GM12878 (cell line): ENCODE results near the gene KLF9. TPM values are rescaled to one million over a fixed set of nuclear protein-coding genes. Genes with fewer than 3 reads are reported as not detected.

Experiments
- ATAC-seq: fragments of 200-7000 bp; cut with Tn5 transposase; 3 replicates; pipeline ENCODE4 v1.9.1; 2020; ENCODE audit warnings: mild to moderate bottlenecking, moderate library complexity
- BruUV-seq: library from RNA; stranded (reverse); fragments of 400-500 nt; replicated peaks from 2 replicates; lab custom pipeline; 2021; lab: Mats Ljungman, UMichigan
- CTCF ChIA-PET: fragments of 300-600 bp; sonication (Branson Sonifier 250); formaldehyde crosslinking; extraction: SDS; loops from one replicate; lab custom pipeline; 2021; ENCODE audit warnings: inconsistent platforms; lab: Yijun Ruan, JAX
- POLR2A ChIA-PET: fragments of 350-600 bp; formaldehyde crosslinking; extraction: SDS; loops from one replicate; lab custom pipeline; 2021; ENCODE audit warnings: inconsistent platforms; lab: Charles Lee
- RAD21 ChIA-PET: fragments of 300-600 bp; sonication (Branson Sonifier 250); formaldehyde crosslinking; loops from one replicate; lab custom pipeline; 2023; ENCODE audit warnings: antibody characterized with exemption; ENCODE audit not compliant: unreplicated experiment; lab: Charles Lee
- SMC1A ChIA-PET: fragments of 300-600 bp; sonication (Branson Sonifier 250); formaldehyde crosslinking; loops from one replicate; lab custom pipeline; 2023; ENCODE audit not compliant: unreplicated experiment, uncharacterized antibody; lab: Charles Lee
- DNase-seq: peaks from one replicate; pipeline ENCODE4 v3.0.0-alpha.2; 2011; ENCODE audit warnings: low read depth, low spot score
- FAIRE-seq: peaks from 3 replicates; lab custom pipeline; 2011; peaks lifted over from hg19 to GRCh38; lab: Jason Lieb, UNC
- H2AFZ ChIP-seq: 2 replicates; pipeline ENCODE4 v1.6.0; 2011; ENCODE audit warnings: low read depth, low read length, control low read depth; ENCODE audit not compliant: control insufficient read depth
- H3K27ac ChIP-seq: 2 replicates; pipeline ENCODE4 v1.5.1; 2011; ENCODE audit warnings: control low read depth; ENCODE audit not compliant: control insufficient read depth, insufficient read depth
- H3K27me3 ChIP-seq, 2 experiments: replicated peaks in 1 of 2; 2 replicates each; pipeline versions ENCODE4 v1.6.0 to v1.6.1; 2011; ENCODE audit warnings: low read length in 1 of 2; ENCODE audit not compliant: control insufficient read depth in 2 of 2, insufficient read depth in 2 of 2
- H3K36me3 ChIP-seq, 2 experiments: 2 replicates each; pipeline ENCODE4 v1.5.1; 2011; ENCODE audit warnings: low read length in 1 of 2; ENCODE audit not compliant: control insufficient read depth in 2 of 2, insufficient read depth in 2 of 2
- H3K4me1 ChIP-seq: 2 replicates; pipeline ENCODE4 v1.6.1; 2011; ENCODE audit warnings: mild to moderate bottlenecking, low read length, moderate library complexity, mixed read lengths; ENCODE audit not compliant: control insufficient read depth, insufficient read depth
- H3K4me2 ChIP-seq: 2 replicates; pipeline ENCODE4 v1.6.0; 2011; ENCODE audit warnings: control low read depth; ENCODE audit not compliant: control insufficient read depth, insufficient read depth
- H3K4me3 ChIP-seq: fragments of 200-600 bp; sonication (generic); 2 replicates; pipeline ENCODE4 v1.5.1; 2016
- H3K79me2 ChIP-seq: 2 replicates; pipeline ENCODE4 v1.6.0; 2011; ENCODE audit warnings: low read length; ENCODE audit not compliant: control insufficient read depth, insufficient read depth
- H3K9ac ChIP-seq: 2 replicates; pipeline ENCODE4 v1.8.0; 2011; ENCODE audit warnings: low read length, control low read depth, mixed read lengths; ENCODE audit not compliant: control insufficient read depth, insufficient read depth
- H3K9me3 ChIP-seq: replicated peaks from 3 replicates; pipeline ENCODE4 v1.5.1; 2011; ENCODE audit warnings: mild to moderate bottlenecking, low read length; ENCODE audit not compliant: control insufficient read depth, insufficient read depth
- H4K20me1 ChIP-seq: 2 replicates; pipeline ENCODE4 v1.6.0; 2011; ENCODE audit not compliant: control insufficient read depth, insufficient read depth
- PAX5 ChIP-seq: IDR thresholded peaks from 2 replicates; pipeline ENCODE4 v1.6.1; 2011; ENCODE audit warnings: low read depth, low read length, borderline replicate concordance
- SPI1 ChIP-seq: IDR thresholded peaks from 2 replicates; pipeline ENCODE4 v1.6.1; 2011; ENCODE audit warnings: low read depth, mild to moderate bottlenecking, low read length, moderate library complexity, borderline replicate concordance; ENCODE audit not compliant: insufficient read depth
- TCF7 ChIP-seq: IDR thresholded peaks from 2 replicates; pipeline ENCODE4 v1.6.1; 2014; ENCODE audit warnings: antibody characterized with exemption, borderline replicate concordance
- WGBS: methylation state at CpG from one replicate; pipeline ENCODE4 v1.1.6; 2016; ENCODE audit warnings: low lambda C conversion rate; ENCODE audit not compliant: insufficient replicate concordance, insufficient coverage; ENCODE audit errors: missing lambda C conversion rate; 5-methylcytosine and 5-hydroxymethylcytosine counted together
- in situ Hi-C: fragments of 300-500 bp; cut with MboI; formaldehyde crosslinking; loops from 9 replicates; pipeline ENCODE4 v1.14.3; 2018; ENCODE audit warnings: mixed read lengths
- intact Hi-C: fragments of 100-400 bp; cut with micrococcal nuclease; formaldehyde crosslinking; loops from one replicate; pipeline ENCODE4 v1.14.2; 2022; ENCODE audit not compliant: unreplicated experiment
- polyA plus RNA-seq, 11 experiments: library from polyadenylated mRNA; depleted of rRNA in 4 of 11; unstranded in 6 of 11; stranded (reverse) in 5 of 11; fragments of >200 nt; fragmentation: Nextera tagmentation in 4 of 11; fragmentation: Illumina TruSeq in 1 of 11; extraction: Ambion mirVana in 4 of 11; extraction: Trizol in 1 of 11; gene quantifications; 1 replicate in 1 of 11; 2 replicates in 10 of 11; pipeline versions ENCODE4 v1.2.1 to v1.2.3, GENCODE V29; 2011 to 2016; ENCODE audit warnings: inconsistent platforms in 2 of 11, missing spikeins in 2 of 11, low read depth in 1 of 11
- total RNA-seq, 4 experiments: library from RNA; depleted of rRNA in 3 of 4; stranded (reverse); fragments of >200 nt in 3 of 4; fragmentation: Illumina TruSeq in 1 of 4; extraction: Trizol in 1 of 4; gene quantifications; 2 replicates each; pipeline versions ENCODE4 v1.2.1 to v1.2.3, GENCODE V29; 2013 to 2021

KLF9 gene
- total and polyA plus RNA-seq, 10 of the 15 experiments (the other 5 are each of a cell fraction or from before 2014, with no cell fraction given) = 0.09 to 0.96 (median 0.83) TPM

GRCh38 chr9:70410368-70410767 is 4.1 kb downstream of the KLF9 start:
- no peaks in the 10 kb centered on the region for H3K36me3 ChIP-seq
- H3K4me3 ChIP-seq = no peak overlapping the region
- peak overlapping the region; percentile 100 for H3K4me2 ChIP-seq
- H4K20me1 ChIP-seq = no peaks in the 10 kb centered on the region
- H3K27ac ChIP-seq = no peak overlapping the region
- ChIA-PET RAD21 (interaction anchor here (0.8 to 2.2 kb wide), 7 partner anchors 8 to 192 kb away, joined by 3 to 8 read pairs (median 4); no protein-coding TSS in a partner anchor), CTCF (interaction anchor here (0.7 to 1.6 kb wide), 9 partner anchors 8 to 192 kb away, joined by 3 to 9 read pairs (median 4); no protein-coding TSS in a partner anchor), POLR2A (interaction anchor here (0.8 to 2.2 kb wide), 5 partner anchors 8 to 150 kb away, joined by 3 to 9 read pairs (median 4); no protein-coding TSS in a partner anchor), SMC1A (interaction anchor here (0.9 to 1.9 kb wide), 7 partner anchors 8 to 192 kb away, joined by 3 to 10 read pairs (median 4); no protein-coding TSS in a partner anchor)
- no peak for ATAC-seq
- no peaks in the 10 kb centered on the region for H3K9me3 ChIP-seq
- in situ Hi-C loops (loop anchor here (25.0 kb wide), 2 partner anchors 1502 to 1773 kb away; partner anchors contain the start of genes ABHD17B and C9orf85), intact Hi-C loops (loop anchor here (5.0 kb wide), 4 partner anchors 68 to 192 kb away; no protein-coding TSS in a partner anchor)
- no peak for DNase-seq
- FAIRE-seq = no peak
- H3K27me3 ChIP-seq = no peaks in the 10 kb centered on the region
- peaks cover 24% of the 10 kb centered on the region for H3K4me1 ChIP-seq
- H2AFZ ChIP-seq = no peak overlapping the region
- H3K79me2 ChIP-seq = 0 out of 2 replicates have a peak, but pooled peaks cover 2% of the 10 kb centered on the region
- BruUV-seq = no TSS peak
- peak overlapping the region; percentile 7; the same call in 1 of the 2 replicates for H3K9ac ChIP-seq
- no peak for TF ChIP-seq PAX5
- TF ChIP-seq SPI1 = peak; percentile 34; the same call in 1 of the 2 replicates
- TF ChIP-seq, all 136 proteins: peak for 1
- 0% methylated on average over 1 of the region's 1 CpG for WGBS

- POLR2A ChIA-PET = interaction anchor here (0.8 to 1.4 kb wide), 4 partner anchors 7 to 13 kb away, joined by 3 to 7 read pairs (median 4); no protein-coding TSS in a partner anchor
- H3K4me1 ChIP-seq = peaks cover 24% of the 10 kb centered on the region
Measured at GRCh38 chr9:70409800-70410199, 4.7 kb downstream of the KLF9 start.

More at GRCh38 chr9:70409800-70410199, 4.7 kb downstream of the KLF9 start:
- ChIA-PET CTCF (interaction anchor here (1.1 to 1.6 kb wide), 7 partner anchors 8 to 192 kb away, joined by 3 to 9 read pairs (median 4); no protein-coding TSS in a partner anchor), RAD21 (interaction anchor here (1.0 to 2.2 kb wide), 4 partner anchors 9 to 193 kb away, joined by 3 to 8 read pairs (median 6); no protein-coding TSS in a partner anchor), SMC1A (interaction anchor here (0.9 to 1.6 kb wide), 3 partner anchors 10 to 16 kb away, joined by 3 to 10 read pairs (median 4); no protein-coding TSS in a partner anchor)
- BruUV-seq = no TSS peak
- intact Hi-C loops = loop anchor here (5.0 kb wide), 4 partner anchors 67 to 193 kb away; no protein-coding TSS in a partner anchor
- Histone ChIP-seq H4K20me1 (no peaks in the 10 kb centered on the region), H3K4me3 (no peak overlapping the region), H3K4me2 (peak overlapping the region; percentile 20; the same call in 1 of the 2 replicates), H3K9ac (no peak overlapping the region), H3K27me3 (no peaks in the 10 kb centered on the region), H2AFZ (no peak overlapping the region), H3K79me2 (0 out of 2 replicates have a peak, but pooled peaks cover 2% of the 10 kb centered on the region), H3K27ac (no peak overlapping the region), H3K36me3 (no peaks in the 10 kb centered on the region), H3K9me3 (no peaks in the 10 kb centered on the region)
- no peak for TF ChIP-seq TCF7
- no peak for FAIRE-seq
- DNase-seq = no peak
- in situ Hi-C loops = loop anchor here (25.0 kb wide), 2 partner anchors 1503 to 1772 kb away; partner anchors contain the start of genes ABHD17B and C9orf85
- no peak for ATAC-seq
- WGBS = 0% methylated on average over 2 of the region's 2 CpGs
